Progenitor cell of endocrine pancreas (in vitro differentiated cells): Measurements from ENCODE around the gene HMGN5. TPM values are rescaled to one million over a fixed set of nuclear protein-coding genes. Genes with fewer than 3 reads are reported as not detected.

ENCODE experiments used
- DNase-seq: peaks from one replicate; pipeline ENCODE4 v3.0.0; 2021; ENCODE audit warnings: low spot score; ENCODE audit not compliant: unreplicated experiment
- H3K27ac Mint-ChIP-seq: 2 replicates; pipeline ENCODE4 v1.8.0; 2021; ENCODE audit warnings: mild to moderate bottlenecking, moderate library complexity, mixed read lengths
- H3K27me3 Mint-ChIP-seq: 2 replicates; pipeline ENCODE4 v1.8.0; 2021; ENCODE audit warnings: mixed read lengths
- H3K36me3 Mint-ChIP-seq: 2 replicates; pipeline ENCODE4 v1.8.0; 2022; ENCODE audit warnings: mixed read lengths; ENCODE audit not compliant: insufficient read depth
- H3K4me1 Mint-ChIP-seq: 2 replicates; pipeline ENCODE4 v1.8.0; 2021; ENCODE audit warnings: low read depth, mixed read lengths
- H3K4me3 Mint-ChIP-seq: 2 replicates; pipeline ENCODE4 v1.8.0; 2021; ENCODE audit warnings: low read depth, mild to moderate bottlenecking, moderate library complexity, mixed read lengths
- H3K9me3 Mint-ChIP-seq: 2 replicates; pipeline ENCODE4 v1.8.0; 2021; ENCODE audit warnings: low read depth, mixed read lengths
- total RNA-seq: library from RNA; stranded (reverse); gene quantifications from 2 replicates; pipeline ENCODE4 v1.2.1, GENCODE V29; 2021
- TF ChIP-seq, protein P1 (sequence below): fragments of 200-600 bp; sonication (generic); IDR thresholded peaks from one replicate; pipeline ENCODE4 v1.5.0; 2021; ENCODE audit warnings: antibody characterized with exemption, mild to moderate bottlenecking; ENCODE audit not compliant: unreplicated experiment

Gene HMGN5
- total RNA-seq, 1 donor from 2014 or later = 10.0 TPM

DNA sequence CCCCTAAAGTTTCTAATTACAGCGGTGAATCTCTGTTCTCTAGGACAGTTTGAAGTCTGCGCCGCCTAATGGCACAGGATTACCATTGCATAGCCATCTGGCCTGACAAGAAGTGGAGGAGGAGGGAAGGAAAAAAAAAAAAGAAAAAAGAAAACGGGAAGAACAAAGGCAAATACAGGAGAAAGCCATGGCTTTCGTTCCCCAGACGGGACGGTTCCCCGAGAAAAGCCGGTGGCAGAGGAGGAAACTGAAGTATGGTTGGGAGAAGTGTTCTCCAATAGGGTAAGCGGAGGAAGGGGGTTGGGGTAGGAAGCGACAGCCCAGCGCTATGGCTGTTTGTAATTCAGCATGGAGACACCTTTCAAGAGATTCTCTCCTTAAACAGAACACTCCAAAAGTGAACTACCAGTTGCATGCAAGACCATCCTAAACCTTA is 80.8 kb downstream of the HMGN5 start:
- H3K27ac Mint-ChIP-seq = peak overlapping the region; percentile 97
- H3K27me3 Mint-ChIP-seq = peaks cover 13% of the 10 kb centered on the region
- H3K4me1 Mint-ChIP-seq = peaks cover 5% of the 10 kb centered on the region
- no peaks in the 10 kb centered on the region for H3K36me3 Mint-ChIP-seq
- no peaks in the 10 kb centered on the region for H3K9me3 Mint-ChIP-seq
- DNase-seq = no peak
- TF ChIP-seq, protein P1, sequence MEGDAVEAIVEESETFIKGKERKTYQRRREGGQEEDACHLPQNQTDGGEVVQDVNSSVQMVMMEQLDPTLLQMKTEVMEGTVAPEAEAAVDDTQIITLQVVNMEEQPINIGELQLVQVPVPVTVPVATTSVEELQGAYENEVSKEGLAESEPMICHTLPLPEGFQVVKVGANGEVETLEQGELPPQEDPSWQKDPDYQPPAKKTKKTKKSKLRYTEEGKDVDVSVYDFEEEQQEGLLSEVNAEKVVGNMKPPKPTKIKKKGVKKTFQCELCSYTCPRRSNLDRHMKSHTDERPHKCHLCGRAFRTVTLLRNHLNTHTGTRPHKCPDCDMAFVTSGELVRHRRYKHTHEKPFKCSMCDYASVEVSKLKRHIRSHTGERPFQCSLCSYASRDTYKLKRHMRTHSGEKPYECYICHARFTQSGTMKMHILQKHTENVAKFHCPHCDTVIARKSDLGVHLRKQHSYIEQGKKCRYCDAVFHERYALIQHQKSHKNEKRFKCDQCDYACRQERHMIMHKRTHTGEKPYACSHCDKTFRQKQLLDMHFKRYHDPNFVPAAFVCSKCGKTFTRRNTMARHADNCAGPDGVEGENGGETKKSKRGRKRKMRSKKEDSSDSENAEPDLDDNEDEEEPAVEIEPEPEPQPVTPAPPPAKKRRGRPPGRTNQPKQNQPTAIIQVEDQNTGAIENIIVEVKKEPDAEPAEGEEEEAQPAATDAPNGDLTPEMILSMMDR = peak; percentile 59
- H3K4me3 Mint-ChIP-seq = peak overlapping the region; percentile 92

DNA sequence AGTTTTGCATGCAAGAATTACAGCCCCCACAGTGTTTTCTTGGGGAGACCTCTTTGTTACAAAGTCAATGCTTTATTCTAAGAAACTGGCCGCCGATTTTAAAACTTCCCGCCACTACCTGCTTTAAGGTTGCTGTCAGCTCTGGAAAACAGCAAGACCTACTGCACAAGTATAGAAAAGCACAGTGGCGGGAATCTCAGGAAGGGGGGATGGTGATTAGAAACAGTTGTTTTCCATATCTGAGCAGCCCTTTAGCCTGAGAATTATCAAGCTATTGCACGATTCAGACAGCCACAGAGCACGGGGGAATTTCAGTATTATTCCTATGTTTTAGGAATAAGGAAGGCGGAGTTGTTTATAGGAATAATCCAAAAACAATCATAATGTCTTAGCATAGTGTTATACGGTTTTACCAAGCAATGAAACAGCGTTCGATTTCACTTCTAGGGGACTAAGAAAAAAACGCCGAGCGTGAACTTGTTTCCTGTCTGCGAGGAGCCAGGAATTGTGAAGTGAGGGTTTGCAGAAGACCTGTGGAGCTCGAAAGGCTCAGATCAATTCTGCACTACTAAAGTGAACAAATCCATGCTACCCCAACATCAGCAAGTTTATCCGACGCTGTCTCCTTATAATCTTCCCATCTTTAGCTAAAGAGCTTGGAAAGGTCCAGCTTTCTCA is 81.3 kb downstream of the HMGN5 start:
- DNase-seq = no peak
- Mint-ChIP-seq H3K27ac (peak overlapping the region; percentile 97), H3K4me1 (peaks cover 5% of the 10 kb centered on the region), H3K27me3 (peaks cover 13% of the 10 kb centered on the region), H3K4me3 (peak overlapping the region; percentile 92), H3K9me3 (no peaks in the 10 kb centered on the region), H3K36me3 (no peaks in the 10 kb centered on the region)
- TF ChIP-seq, protein P1 = no peak

- TF ChIP-seq, protein P1 = no peak
- no peaks in the 10 kb centered on the region for H3K27me3 Mint-ChIP-seq
- H3K9me3 Mint-ChIP-seq = peaks cover 8% of the 10 kb centered on the region
- no peak overlapping the region for H3K27ac Mint-ChIP-seq
- H3K4me1 Mint-ChIP-seq = peaks cover 2% of the 10 kb centered on the region
- H3K4me3 Mint-ChIP-seq = no peak overlapping the region
- no peak for DNase-seq
- H3K36me3 Mint-ChIP-seq = no peaks in the 10 kb centered on the region
Measured at GRCh38 chrX:81114757-81115156, 87.0 kb downstream of the HMGN5 start.

GRCh38 chrX:81110286-81110685 is 91.4 kb downstream of the HMGN5 start:
- Mint-ChIP-seq H3K4me1 (no peaks in the 10 kb centered on the region), H3K27ac (no peak overlapping the region)

GRCh38 chrX:81082649-81083048 is 119.1 kb downstream of the HMGN5 start:
- H3K27ac Mint-ChIP-seq = no peak overlapping the region
- H3K9me3 Mint-ChIP-seq = peaks cover 70% of the 10 kb centered on the region
- no peaks in the 10 kb centered on the region for H3K27me3 Mint-ChIP-seq
- TF ChIP-seq, protein P1 = no peak
- H3K36me3 Mint-ChIP-seq = no peaks in the 10 kb centered on the region
- H3K4me3 Mint-ChIP-seq = no peak overlapping the region
- H3K4me1 Mint-ChIP-seq = no peaks in the 10 kb centered on the region
- no peak for DNase-seq

More at GRCh38 chrX:81110286-81110685, 91.4 kb downstream of the HMGN5 start:
- TF ChIP-seq, protein P1 = no peak
- H3K4me3 Mint-ChIP-seq = no peak overlapping the region
- no peaks in the 10 kb centered on the region for H3K36me3 Mint-ChIP-seq
- peaks cover 26% of the 10 kb centered on the region for H3K9me3 Mint-ChIP-seq
- H3K27me3 Mint-ChIP-seq = no peaks in the 10 kb centered on the region
- DNase-seq = no peak

Other genes with a start within 250 kb of the HMGN5 start
- gene SH3BGRL, start 189 bp upstream of the HMGN5 start, total RNA-seq = 93.1 and 105 TPM in 2 replicates